ENCODE results near the gene EPHA4.

The EPHA4 gene

DNA sequence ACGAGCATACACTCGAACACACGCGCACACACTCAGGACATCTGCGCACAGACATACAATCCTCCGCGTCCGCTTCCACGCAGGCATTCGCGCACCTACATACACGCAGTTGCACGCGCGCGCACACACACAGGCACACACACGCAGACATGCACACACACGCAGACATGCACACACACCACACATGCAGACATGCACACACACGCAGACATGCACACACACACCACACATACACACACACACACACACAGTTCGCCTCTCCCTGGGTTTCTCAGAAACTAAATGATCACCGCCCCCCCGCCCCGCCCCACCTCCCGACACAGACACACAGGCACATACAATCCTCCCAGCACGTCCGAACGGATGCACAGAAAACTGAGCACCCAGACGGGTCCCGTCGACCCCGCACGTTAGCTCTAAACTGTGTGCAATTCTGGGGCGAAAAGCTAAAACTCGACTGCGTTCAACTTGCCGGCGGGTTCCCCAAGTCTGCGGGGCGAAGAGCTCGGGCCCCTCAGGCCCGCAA lies 1.0 kb downstream of the EPHA4 start:
- DNase-seq: peak; percentile 24

DNA sequence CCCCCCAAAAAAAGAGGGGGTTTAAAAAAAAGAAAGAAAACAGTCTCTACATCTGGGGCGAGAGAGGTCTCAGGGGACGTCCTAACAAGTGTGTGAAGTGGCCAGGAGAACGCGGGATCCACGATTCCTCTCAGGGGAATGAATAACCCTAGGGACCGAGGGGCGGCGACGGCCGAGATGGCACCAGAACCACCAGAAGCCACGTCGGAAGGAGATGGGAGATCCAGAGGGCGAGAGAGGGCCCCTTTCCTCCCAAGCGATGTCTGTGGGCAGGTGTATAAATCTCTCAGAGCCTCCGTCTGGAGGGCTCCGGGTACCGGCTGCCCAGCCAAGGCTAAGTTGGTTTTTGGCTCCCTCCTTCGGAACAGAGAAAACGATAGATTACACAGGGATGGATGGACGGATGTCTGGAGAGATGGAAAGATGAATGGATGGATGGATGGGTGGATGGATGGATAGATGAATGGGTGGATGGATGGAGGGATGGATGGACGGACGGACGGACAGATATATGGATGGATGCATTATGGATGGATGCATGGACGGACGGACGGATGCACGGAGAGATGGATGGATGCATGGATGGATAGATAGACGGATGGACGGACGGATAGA lies 1.7 kb downstream of the EPHA4 start:
- no peak for DNase-seq

DNA sequence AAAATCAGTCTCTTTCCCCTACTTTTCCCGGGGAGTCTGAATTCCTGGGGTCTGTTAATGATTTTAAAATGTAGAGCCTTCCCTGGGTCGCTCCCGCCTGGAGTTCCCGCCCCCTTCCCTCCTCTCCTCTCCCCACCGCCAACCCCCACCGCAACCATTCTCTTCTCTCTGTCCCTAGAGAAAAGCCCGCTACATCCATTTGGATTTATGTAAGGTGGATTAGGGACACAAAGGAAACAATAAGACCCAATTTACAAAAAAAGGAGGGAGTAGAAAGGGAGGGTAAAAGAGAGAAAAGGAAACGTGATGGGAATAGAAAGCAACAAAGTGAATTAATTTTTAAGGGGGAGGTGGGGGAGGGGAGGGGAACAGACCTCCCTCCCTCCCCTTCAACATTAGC lies 2.2 kb downstream of the EPHA4 start:
- DNase-seq: no peak

DNA sequence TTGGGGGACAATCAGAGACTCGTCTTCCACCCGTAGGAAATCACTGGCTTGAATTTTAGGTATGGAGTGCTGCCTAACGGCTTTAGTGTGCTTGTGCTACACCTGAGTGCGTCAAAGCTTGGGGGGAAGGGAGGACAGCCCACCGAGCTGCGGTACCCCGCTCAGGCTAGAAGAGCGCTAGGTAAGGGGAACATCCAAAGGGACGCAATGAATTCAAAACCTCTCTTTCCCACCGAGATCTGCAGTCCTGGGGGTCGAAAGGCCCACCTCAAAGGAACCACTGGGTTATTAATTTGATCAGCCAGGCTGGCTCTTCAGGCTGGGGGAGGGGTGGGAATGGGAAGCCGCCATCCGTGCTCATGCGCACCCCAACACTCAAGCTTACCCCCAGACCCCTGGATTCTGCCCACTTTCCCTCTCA lies 2.7 kb downstream of the EPHA4 start:
- no peak for DNase-seq

DNA sequence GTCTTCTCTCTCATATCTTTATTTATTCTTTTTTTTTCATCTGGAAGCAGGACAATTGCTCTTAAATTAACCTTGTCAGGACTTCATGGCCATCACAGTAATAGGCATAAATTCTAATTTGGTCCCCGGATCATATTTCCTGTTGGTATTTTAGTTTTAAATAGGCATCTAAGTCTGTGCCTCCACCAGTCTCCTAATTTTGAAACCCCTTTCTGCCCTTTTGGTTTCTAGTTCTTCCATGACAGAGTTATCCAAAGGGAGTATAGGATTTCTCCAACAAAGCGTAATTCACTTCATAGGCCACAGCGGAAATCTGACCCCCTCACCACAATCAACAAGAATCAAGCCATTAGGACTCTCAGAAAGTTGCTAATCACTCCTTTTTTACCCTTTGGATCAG lies 3.8 kb downstream of the EPHA4 start:
- no peak for DNase-seq

DNA sequence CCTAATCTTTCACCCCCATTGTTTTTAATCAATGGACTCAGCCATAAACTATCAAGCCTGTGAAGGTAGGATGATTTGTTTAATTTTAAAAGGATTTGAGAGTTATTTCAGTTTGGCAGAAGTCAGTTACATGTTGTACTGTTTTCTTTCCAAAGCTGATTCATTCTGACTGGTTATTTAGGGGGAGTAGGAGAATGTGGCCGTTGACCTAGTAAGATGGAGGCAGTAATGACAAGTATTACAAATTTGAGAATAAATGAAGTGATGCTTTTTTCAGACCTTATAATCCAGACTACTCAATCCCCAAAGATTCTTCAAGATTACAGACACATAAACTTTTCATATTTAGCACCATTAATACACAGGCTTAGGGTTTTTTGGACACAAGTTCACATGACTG lies 4.3 kb downstream of the EPHA4 start:
- DNase-seq: no peak

DNA sequence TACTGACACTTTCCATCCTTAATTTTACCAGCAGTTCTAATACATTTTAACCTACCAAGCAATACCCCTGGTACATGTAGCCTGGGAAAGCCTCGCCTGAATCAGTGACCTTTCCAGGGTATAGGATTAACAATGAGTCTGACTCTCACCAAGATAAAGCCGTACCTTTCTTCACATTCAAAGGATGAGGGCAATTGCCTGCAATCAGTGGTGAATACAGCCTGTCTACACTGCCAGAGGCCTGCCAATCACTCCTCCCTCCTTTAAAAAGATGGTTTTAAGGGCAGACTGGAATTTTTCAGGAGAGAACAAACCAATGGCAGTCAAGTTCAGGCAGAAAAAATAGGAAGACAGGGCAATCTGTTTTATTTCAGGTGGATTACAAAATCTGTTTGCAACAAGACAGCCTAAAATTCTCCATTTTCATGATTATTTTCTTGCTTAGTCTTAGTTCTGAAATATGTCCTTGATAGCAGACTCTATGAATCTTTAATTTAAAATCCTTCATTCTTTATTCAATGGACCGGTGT lies 4.8 kb downstream of the EPHA4 start:
- no peak for DNase-seq

DNA sequence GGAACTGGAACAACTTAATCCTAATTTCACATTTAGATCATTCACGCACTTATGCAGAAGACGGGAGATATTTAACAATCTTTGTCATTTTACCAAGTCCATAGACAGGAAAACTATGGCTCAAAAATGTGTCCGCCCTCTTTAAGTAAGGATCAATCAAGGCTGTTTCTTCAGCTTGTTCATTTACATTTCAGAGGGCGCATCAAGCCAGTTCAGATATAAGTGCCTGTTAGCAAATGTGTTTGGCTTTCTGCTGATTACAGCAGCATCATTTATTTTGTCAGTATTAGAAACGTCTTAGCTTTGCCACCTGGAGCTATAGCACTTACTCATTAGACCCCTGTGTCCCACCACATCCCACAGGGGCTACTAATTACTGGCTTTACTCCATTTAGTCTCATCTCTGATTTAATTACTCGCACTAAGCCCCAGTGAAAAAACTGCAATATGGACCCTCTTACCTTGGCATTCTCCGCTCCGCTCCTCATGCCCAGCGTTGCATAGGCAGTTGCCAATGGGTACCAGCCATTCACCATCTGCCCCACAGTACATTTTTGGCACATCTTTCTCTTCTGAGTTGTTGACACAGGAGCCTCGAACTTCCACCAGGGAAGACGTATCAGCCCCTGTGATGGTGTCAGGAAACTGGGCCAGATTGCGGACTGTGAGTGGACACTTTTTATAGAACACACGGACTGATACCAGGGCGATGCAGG lies 8.7 kb downstream of the EPHA4 start:
- no peak for DNase-seq

DNA sequence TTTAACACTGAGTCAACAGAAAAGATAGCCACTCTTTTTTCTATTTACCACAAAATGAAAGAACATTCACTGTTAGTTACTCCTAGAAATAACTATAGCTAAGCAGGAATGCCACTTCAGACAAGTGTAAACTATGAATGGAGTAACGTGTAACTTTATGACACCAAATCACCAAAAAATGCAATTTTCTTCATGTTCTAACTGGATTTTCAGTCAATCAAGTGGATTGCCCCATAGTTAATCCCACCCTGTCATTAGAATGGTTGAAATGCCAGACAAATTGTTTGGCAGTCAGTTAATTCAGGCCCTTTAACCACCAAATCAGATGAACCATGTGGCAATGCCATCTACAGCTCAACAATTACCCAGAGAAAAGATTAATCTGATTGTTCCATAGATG lies 9.9 kb downstream of the EPHA4 start:
- DNase-seq: no peak

DNA sequence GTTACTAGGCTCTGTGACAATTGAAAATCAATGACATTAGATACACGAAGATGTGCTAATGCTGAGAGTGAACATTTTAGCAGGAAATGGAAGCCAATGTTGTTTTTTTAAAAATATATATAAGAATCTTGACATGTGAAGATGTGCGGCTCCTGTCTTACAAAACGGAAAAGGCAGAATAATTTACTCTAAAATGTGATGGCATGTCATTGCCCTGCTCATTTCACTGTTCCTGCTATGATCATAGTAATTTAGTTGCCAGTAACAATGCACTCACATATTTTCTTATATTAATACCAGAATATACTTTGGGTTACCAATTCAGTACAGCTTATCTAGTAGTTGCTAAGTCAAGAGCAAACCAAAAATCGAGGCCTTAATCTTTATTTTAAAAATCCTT lies 10.3 kb downstream of the EPHA4 start:
- DNase-seq: no peak

DNA sequence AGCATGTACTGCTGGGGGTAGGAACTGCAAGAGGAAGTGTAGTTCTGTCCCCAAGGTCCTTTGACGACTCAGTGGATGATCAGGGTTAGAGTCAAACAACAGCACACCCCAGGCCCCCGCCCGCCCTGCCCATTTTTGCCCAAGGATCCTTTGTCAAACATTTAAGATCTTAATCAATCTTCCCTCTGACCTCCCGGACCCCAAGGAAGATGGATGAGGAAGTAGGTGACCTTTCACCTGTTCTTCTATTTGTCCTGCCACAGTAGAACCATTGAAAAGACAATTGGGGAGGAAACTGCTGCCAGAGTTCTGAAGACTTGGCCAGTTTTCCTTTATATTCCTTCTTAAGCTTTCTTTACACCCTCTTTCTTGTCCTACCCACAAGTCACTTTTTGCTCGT lies 12.1 kb downstream of the EPHA4 start:
- no peak for DNase-seq

DNA sequence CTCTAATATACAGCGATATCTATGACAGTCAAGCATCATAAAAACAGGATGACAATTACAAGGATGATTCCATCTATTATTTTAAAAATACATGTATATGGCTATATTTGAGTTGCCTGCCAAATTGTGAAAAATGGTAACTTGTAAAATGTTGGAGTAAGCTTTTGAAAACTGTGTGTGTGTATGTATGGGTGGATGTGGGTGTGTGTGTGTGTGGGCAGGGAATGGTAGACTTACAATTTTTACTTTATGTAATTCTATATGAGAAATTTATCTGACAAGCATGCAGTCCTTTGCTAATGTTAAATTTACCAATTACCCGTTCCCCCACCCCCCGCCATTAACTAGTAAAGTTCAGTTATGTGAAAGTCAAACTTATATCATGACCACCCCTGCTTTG lies 14.0 kb downstream of the EPHA4 start:
- DNase-seq: no peak

DNA sequence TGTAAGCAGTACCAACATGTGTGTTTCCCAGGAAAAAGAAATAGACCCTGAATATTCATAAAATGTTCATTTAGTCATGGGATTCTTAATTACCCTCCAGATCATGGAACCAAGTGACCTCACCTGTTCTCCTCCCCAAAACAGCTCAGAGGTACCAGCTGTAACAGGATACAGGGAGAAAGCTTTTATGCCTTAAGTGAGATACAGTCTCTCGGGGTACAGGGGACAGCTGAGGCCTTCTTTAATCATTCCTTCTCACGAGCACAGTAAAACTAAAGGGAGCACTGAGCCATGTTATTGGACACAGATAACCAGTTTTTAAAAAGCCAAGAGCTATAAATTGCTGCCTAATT lies 16.6 kb downstream of the EPHA4 start:
- no peak for DNase-seq

DNA sequence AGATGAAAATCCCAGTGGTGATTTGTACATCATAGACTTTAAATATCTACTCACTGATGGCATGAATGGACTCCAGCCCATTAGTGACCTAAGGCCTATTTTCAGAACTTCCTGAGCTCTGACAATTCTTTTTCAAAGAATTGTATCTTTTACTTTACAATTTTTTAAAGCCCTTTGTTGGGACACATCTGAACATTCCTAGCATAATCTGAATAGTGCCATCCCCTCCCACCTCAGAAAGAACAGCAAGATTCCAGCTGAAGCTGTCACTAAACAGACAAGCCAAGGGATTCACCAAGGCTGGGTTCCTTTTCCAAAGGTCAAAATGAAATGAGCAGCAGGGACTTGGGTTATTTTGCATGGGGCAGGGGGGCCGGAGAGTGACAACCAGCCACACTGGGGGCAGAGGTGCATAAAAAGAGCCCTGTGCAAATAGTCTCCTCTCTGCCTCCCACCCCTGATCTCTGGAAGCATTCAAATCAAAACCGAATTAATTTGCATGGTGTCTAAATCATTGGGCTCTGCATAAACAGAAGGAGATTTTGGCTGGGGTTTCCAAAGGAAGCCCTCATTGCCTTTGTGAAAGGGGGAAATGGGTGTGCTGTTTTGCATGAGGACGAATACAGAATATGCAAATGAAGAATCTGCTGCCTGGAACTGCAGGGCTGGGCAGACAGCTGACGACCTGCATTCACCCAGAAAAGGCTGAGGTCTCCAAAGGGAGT lies 17.2 kb downstream of the EPHA4 start:
- no peak for DNase-seq

DNA sequence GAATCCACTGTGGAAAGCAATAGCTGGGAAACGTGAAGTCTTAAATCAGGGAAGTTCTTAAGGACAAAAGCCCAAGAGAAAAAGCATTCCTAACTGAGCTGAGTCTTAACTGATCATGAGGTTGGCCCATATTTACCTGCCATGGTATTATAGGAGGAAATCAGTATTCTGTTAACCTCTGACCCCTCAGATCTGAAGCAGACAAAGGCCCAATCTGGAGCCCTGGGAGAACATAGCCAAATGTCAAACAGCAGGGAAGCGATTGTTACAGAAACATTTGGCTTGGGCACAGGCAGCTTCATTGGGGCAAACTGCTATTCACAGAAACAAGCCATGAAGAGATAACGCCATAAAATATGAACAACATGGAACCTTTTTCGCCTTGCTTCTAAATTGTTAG lies 18.8 kb downstream of the EPHA4 start:
- DNase-seq: no peak

DNA sequence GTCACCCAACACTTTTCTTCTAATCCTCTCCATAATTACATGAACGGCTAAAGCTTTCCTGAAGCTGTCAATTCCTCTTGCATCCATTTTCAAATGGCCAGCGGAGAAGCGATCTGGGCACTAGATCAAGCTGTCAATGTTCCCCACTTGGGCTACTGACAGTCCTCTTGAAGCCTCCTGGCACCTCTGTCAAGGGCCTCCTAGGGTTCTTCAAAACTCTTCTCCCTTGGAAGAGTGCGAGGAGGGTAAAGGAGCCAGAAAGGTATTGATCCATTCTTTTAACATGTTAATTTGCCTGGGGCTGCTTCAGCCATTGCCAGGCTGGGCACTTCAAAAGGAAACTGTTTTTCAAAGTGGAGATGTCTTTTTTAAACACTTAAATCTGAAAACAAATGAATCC lies 19.8 kb downstream of the EPHA4 start:
- DNase-seq: no peak

DNA sequence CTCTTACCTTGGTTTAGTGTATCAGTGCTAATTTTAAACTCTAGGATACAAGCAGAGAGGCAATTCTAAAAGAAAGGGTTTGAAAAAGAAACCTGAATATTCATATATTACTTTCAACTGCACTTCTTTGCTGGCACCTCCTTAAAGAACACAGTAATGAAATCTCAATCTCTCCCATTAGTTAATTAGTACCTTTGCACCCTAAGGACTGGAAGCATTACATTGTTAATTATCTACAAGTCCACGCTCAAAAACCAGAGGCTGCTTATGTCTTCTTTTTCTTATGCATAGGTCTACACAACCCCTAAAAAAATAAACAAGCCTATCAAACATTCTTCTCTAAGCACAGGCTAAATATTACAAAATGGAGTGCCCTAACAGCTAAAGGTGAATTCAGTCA lies 20.2 kb downstream of the EPHA4 start:
- no peak for DNase-seq

DNA sequence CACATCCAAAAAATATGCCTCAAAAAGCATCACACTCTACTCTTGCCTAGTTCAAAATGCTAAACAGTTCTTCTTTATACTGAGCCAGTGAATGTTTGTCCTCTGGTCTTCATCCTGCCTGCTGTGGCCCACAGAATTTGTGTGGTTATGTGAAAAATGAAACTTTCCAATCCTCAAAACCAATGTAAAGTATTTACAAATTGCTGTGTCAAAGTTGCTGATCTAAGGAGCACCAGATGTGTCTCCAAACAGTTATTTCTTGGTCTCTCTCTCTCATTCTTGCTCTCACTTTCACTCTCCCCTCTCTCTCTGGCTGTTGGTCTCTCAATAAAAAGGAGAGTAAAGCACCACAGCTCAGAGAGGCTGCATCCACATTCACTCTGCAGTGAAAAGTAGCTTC lies 23.0 kb downstream of the EPHA4 start:
- DNase-seq: no peak

DNA sequence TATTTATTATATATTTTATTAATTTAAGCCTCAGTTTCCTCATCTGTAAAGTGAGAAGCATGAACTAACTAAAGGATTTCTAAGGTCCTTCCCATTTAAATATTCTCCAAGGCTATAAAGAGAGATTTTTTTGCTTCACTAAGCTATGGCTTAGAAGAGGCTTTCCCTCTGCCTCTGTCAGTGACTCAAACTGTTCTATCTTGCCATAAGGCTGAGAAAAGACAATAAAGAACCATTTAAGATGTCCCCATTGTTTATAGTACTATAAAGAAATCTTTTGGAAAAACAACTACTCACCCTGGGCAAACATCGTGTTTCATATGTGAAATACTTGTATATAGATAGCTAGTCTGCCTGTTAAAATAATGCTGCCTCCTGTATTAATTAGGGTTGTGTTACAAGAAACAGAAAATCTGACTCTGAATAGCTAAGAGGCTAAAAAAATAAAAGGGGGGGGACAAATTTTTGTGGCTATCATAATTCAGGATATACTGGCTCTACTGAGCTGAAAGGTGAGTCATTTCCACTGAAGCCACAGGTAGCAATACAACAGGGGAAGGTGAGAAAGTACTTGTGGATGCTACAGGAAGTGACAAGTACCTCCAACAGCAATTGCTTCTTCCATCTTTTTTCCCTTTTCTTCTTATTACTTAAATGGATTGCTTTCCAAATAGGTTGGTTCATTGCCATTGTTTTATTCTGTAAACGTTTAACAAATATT lies 25.4 kb downstream of the EPHA4 start:
- DNase-seq: no peak

DNA sequence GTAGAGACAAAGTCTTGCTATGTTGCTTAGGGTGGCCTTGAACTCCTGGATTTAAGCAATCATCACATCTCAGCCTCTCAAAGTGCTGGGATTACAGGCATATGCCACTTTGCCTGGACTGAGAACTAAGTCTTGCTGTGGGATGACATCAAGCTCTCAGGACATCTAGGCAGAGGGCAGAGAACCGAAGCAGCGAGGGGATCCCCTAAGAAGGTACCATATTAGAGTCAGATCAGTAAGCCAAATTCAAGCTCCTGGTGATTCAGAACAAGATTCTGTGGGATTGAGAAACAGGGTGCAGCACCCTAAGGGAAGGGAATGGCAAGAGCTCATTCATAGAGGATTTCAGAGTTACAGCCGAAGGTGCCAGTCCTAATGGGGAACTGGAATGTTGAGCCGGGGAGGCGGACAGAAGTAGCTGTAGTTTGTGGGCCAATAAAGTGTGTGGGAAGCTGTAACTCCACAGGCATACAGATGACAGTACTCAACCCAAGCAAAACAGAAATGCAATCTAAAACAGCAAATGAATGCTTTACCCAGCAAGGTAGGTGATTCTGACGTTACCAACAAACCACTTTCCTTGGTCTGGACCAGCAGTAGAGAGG lies 30.9 kb downstream of the EPHA4 start:
- no peak for DNase-seq

DNA sequence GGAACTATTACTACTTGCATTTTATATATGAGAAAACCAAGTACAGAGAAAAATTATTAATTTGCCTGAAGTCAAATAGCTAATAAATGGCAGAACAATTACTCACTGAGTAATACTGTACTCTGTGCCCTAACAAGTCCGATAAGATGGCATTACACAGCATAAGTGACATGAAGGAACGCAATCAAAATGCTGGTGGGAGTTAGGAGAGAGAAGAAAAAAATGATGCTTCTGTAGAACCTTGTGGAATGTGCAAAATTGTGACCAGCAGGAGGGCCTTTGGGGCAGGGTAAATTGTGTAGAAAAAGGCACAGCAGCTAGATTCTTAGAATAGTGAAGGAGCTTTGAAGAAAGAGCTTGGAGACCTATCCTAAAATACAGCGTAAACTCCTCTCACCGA lies 32.9 kb downstream of the EPHA4 start:
- no peak for DNase-seq

DNA sequence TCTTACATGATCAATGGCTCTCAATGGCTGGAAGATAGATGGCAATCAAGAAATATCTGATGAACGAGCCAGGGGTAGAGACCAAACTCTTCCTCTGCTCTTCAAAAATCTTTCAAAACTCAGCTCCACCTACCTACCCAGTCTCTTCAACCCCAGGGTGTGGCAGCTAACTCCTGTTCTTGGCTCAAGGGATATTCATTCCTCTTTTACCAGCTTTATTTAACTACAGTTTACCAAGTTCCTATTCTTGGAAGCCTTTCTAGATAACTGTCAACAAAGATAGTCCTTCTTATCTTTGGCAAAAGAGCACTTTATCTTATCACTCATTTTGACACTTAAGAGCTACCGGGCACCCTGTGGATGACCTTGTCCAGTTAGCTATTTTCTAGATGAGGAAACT lies 36.3 kb downstream of the EPHA4 start:
- no peak for DNase-seq

DNA sequence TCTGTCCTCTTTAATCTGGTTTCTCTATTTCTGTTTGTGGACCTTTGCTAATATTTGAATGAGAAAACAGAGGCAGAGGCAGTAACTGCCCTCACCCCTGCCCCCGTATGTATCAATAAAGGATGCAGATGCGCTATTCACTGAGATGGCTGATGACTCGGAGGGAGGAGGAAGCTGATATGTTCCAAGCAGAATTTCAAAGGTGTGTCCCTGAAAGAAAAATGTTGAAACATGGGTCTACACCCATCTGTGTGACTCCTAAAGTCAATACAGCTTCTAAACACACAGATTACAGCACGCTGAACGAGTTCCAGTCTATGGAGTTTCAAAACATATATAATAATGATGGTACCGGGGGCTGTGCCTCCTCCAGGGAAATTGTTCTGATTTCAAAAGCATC lies 38.8 kb downstream of the EPHA4 start:
- DNase-seq: no peak
